CD14-positive monocyte (primary cell): Measurements from ENCODE around the gene MINK1. TPM values are rescaled to one million over a fixed set of nuclear protein-coding genes. Genes with fewer than 3 reads are reported as not detected.

Experiments
- DNase-seq, 3 donors: peaks; one replicate each; pipeline ENCODE4 v3.0.0-alpha.2; 2011 to 2022
- H2AFZ ChIP-seq: 2 replicates; pipeline ENCODE4 v1.6.0; 2012; ENCODE audit warnings: mild to moderate bottlenecking, low read depth, low read length, inconsistent platforms; ENCODE audit not compliant: insufficient read depth, poor library complexity, severe bottlenecking
- H3K27ac ChIP-seq, 2 donors: 1 replicate in 1 of 2; 2 replicates in 1 of 2; pipeline ENCODE4 v1.5.1; 2012 to 2013; ENCODE audit warnings: low read length in 2 of 2, control low read depth in 1 of 2, inconsistent platforms in 1 of 2, low read depth in 1 of 2, mild to moderate bottlenecking in 1 of 2
- H3K27me3 ChIP-seq, 2 donors: one replicate each; pipeline versions ENCODE4 v1.6.0 to v1.6.1; 2011 to 2013; ENCODE audit warnings: low read length in 2 of 2; ENCODE audit not compliant: control insufficient read depth in 2 of 2, insufficient read depth in 2 of 2
- H3K36me3 ChIP-seq, 2 donors: replicated peaks in 1 of 2; 1 replicate in 1 of 2; 2 replicates in 1 of 2; pipeline versions ENCODE4 v1.5.1 to v1.6.1; 2012 to 2013; ENCODE audit warnings: low read length in 2 of 2, control low read depth in 1 of 2, inconsistent platforms in 1 of 2, mild to moderate bottlenecking in 1 of 2; ENCODE audit not compliant: insufficient read depth in 2 of 2, control insufficient read depth in 1 of 2
- H3K4me1 ChIP-seq, 2 donors: 1 replicate in 1 of 2; 2 replicates in 1 of 2; pipeline versions ENCODE4 v1.5.1 to v1.6.1; 2012 to 2013; ENCODE audit warnings: low read length in 2 of 2, control low read depth in 1 of 2, inconsistent platforms in 1 of 2, mild to moderate bottlenecking in 1 of 2, moderate library complexity in 1 of 2; ENCODE audit not compliant: insufficient read depth in 2 of 2, control insufficient read depth in 1 of 2
- H3K4me2 ChIP-seq: replicated peaks from 2 replicates; pipeline ENCODE3; 2012; ENCODE audit warnings: low read length, moderate library complexity, mild to moderate bottlenecking; ENCODE audit not compliant: poor library complexity, severe bottlenecking; ENCODE audit errors: extremely low read depth
- H3K4me3 ChIP-seq, 3 experiments: fragments of 200-600 bp in 1 of 3; sonication (generic) in 1 of 3; replicated peaks in 1 of 3; 1 replicate in 2 of 3; 2 replicates in 1 of 3; pipeline ENCODE4 v1.5.1; 2011 to 2013; ENCODE audit warnings: low read length in 3 of 3, mild to moderate bottlenecking in 3 of 3, control low read depth in 2 of 3, low read depth in 2 of 3, inconsistent platforms in 1 of 3, moderate library complexity in 1 of 3
- H3K79me2 ChIP-seq: 2 replicates; pipeline ENCODE4 v1.6.0; 2012; ENCODE audit warnings: mild to moderate bottlenecking, control low read depth, inconsistent platforms, low read length, moderate library complexity; ENCODE audit not compliant: insufficient read depth
- H3K9ac ChIP-seq: 2 replicates; pipeline ENCODE4 v1.6.0; 2017; ENCODE audit warnings: low read length, mild to moderate bottlenecking; ENCODE audit not compliant: insufficient read depth, poor library complexity, severe bottlenecking
- H3K9me3 ChIP-seq, 2 donors: replicated peaks in 1 of 2; 1 replicate in 1 of 2; 2 replicates in 1 of 2; pipeline versions ENCODE4 v1.5.1 to v1.6.1; 2012 to 2013; ENCODE audit warnings: low read length in 2 of 2, control low read depth in 1 of 2; ENCODE audit not compliant: control insufficient read depth in 1 of 2, insufficient read depth in 1 of 2
- H4K20me1 ChIP-seq: 2 replicates; pipeline ENCODE4 v1.6.0; 2012; ENCODE audit warnings: mild to moderate bottlenecking, low read length, control low read depth, moderate library complexity; ENCODE audit not compliant: insufficient read depth
- H3K27ac Mint-ChIP-seq, 7 donors: one replicate each; pipeline ENCODE4 v1.8.0; 2020; ENCODE audit warnings: mild to moderate bottlenecking in 7 of 7, mixed read lengths in 7 of 7, moderate library complexity in 6 of 7, inconsistent platforms in 2 of 7
- H3K27me3 Mint-ChIP-seq, 3 donors: one replicate each; pipeline ENCODE4 v1.8.0; 2021 to 2022; ENCODE audit warnings: low read depth in 3 of 3, mild to moderate bottlenecking in 3 of 3, mixed read lengths in 3 of 3, moderate library complexity in 3 of 3, inconsistent platforms in 1 of 3
- H3K36me3 Mint-ChIP-seq, 2 donors: one replicate each; pipeline ENCODE4 v1.8.0; 2020; ENCODE audit warnings: mixed read lengths in 2 of 2, inconsistent platforms in 1 of 2, mild to moderate bottlenecking in 1 of 2
- H3K4me1 Mint-ChIP-seq: one replicate; pipeline ENCODE4 v1.8.0; 2020; ENCODE audit warnings: mild to moderate bottlenecking, mixed read lengths
- H3K4me3 Mint-ChIP-seq, 2 donors: one replicate each; pipeline ENCODE4 v1.8.0; 2020; ENCODE audit warnings: mild to moderate bottlenecking in 2 of 2, mixed read lengths in 2 of 2, moderate library complexity in 1 of 2
- H3K9me3 Mint-ChIP-seq, 7 donors: one replicate each; pipeline ENCODE4 v1.8.0; 2020 to 2022; ENCODE audit warnings: mixed read lengths in 7 of 7, mild to moderate bottlenecking in 6 of 7, moderate library complexity in 6 of 7, inconsistent platforms in 2 of 7
- WGBS: methylation state at CpG from one replicate; pipeline ENCODE4 v1.1.5; 2013; ENCODE audit warnings: missing lambda C conversion rate; ENCODE audit not compliant: insufficient coverage; 5-methylcytosine and 5-hydroxymethylcytosine counted together
- intact Hi-C, 2 donors: fragments of 100-400 bp; cut with micrococcal nuclease; formaldehyde crosslinking; loops; one replicate each; pipeline versions ENCODE4 v1.15.0 to v1.15.1; 2023
- polyA plus RNA-seq, 3 donors: library from polyadenylated mRNA; depleted of rRNA in 1 of 3; unstranded in 2 of 3; stranded (reverse) in 1 of 3; fragments of 300-500 nt in 2 of 3; fragments of >200 nt in 1 of 3; fragmentation: Illumina TruSeq in 2 of 3; gene quantifications; 1 replicate in 2 of 3; 2 replicates in 1 of 3; pipeline ENCODE4 v1.2.3, GENCODE V29; 2012 to 2021
- TF ChIP-seq, protein P1 (sequence below): fragments of 200-600 bp; IDR thresholded peaks from one replicate; pipeline ENCODE4 v1.8.0; 2022; ENCODE audit warnings: antibody characterized with exemption, mild to moderate bottlenecking

The MINK1 gene
- polyA plus RNA-seq, 3 donors, result 3.2 to 159 (median 7.2) TPM

DNA sequence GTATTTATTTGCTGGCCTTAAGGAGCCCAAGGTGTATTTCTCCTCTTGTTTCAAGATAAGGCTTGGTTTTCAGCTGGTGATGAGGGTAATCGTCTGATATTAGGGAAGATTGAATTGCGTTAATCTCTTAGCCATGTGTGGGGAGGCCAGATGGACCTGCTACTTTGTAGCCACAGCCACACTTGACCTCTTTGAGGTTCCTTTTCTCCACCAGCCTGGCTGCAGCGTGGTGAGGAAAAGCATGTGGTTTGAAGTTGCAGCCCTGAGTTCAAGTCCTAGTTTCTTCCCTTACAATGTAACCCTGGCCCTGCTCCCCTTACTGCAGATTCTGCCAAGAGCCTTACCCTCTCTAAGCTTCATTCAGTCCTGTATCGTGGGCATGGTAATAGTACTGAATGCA lies 3.1 kb downstream of the MINK1 start:
- no peaks in the 10 kb centered on the region for H3K9me3 ChIP-seq
- Mint-ChIP-seq H3K27ac (peak overlapping the region in 2 of 7 donors; percentile 38 to 44), H3K36me3 (peaks cover 48 to 49% of the 10 kb centered on the region in 2 donors), H3K4me3 (no peak overlapping the region), H3K9me3 (no peaks in the 10 kb centered on the region), H3K27me3 (peaks cover 0 to 3% (median 1%) of the 10 kb centered on the region in 3 donors), H3K4me1 (peaks cover 48% of the 10 kb centered on the region)
- no CpG with 5 or more reads among the region's 4 CpGs for WGBS
- H3K4me3 ChIP-seq, result no peak overlapping the region
- no peak overlapping the region for H3K4me2 ChIP-seq
- H3K27ac ChIP-seq, result no peak overlapping the region
- H3K4me1 ChIP-seq, result peaks cover 25 to 41% of the 10 kb centered on the region in 2 donors
- DNase-seq, result no peak
- TF ChIP-seq, protein P1, sequence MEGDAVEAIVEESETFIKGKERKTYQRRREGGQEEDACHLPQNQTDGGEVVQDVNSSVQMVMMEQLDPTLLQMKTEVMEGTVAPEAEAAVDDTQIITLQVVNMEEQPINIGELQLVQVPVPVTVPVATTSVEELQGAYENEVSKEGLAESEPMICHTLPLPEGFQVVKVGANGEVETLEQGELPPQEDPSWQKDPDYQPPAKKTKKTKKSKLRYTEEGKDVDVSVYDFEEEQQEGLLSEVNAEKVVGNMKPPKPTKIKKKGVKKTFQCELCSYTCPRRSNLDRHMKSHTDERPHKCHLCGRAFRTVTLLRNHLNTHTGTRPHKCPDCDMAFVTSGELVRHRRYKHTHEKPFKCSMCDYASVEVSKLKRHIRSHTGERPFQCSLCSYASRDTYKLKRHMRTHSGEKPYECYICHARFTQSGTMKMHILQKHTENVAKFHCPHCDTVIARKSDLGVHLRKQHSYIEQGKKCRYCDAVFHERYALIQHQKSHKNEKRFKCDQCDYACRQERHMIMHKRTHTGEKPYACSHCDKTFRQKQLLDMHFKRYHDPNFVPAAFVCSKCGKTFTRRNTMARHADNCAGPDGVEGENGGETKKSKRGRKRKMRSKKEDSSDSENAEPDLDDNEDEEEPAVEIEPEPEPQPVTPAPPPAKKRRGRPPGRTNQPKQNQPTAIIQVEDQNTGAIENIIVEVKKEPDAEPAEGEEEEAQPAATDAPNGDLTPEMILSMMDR, result no peak
- H3K79me2 ChIP-seq, result peaks cover 77% of the 10 kb centered on the region
- no peaks in the 10 kb centered on the region for H3K27me3 ChIP-seq
- peaks cover 10 to 31% of the 10 kb centered on the region in 2 donors for H3K36me3 ChIP-seq
- intact Hi-C loops, result loop anchor here (5.0 kb wide), 3 partner anchors 36 to 41 kb away; partner anchors contain the start of gene PSMB6 (in 1 of the 2)
- H3K9ac ChIP-seq, result no peak overlapping the region
- peaks cover 21% of the 10 kb centered on the region for H4K20me1 ChIP-seq
- H2AFZ ChIP-seq, result no peak overlapping the region

DNA sequence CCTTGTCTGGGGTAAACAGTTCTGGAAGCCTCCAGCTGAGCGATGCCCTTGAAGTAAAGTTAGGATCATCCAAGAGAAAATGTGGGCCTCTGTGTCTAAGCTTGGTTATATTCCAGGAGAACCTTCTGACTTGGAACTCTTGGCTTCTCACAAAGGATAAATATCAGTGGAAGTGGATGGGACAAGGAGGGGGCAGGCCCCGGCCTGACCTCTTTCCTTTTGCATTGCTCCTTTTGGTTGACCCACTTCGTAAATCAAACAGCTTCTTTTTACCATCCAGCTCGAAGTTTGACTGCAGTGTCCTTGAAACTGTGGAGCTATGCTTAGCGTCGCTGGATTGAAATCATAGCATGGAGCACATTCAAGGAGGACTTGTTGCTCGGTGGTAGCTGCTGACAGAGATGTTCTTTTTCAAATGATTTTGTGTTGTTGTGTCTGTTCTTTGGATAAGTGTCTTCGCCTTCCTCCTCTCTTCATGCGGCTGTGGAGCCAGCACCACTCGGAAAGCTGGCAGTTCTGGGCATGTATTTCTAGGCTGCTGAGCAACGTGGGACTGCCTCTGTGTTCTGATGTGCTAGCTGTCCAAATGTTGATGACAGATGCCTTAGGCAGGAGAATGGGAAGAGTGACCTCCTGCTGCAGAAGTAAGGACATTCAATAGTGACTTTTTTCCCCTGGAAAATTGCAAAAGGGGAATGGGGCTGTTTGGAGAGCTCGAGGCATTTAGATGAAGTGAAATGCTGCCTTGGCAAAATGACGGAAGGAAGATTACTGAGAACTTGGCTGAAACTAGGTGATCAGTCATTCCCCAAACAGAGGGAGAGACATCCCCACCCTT lies 4.5 kb downstream of the MINK1 start:
- intact Hi-C loops, result loop anchor here (5.0 kb wide), 3 partner anchors 35 to 40 kb away; partner anchors contain the start of gene PSMB6 (in 1 of the 2)
- Histone ChIP-seq H3K4me1 (peaks cover 36 to 51% of the 10 kb centered on the region in 2 donors), H3K9me3 (no peaks in the 10 kb centered on the region), H2AFZ (no peak overlapping the region), H3K27me3 (no peaks in the 10 kb centered on the region), H3K4me3 (no peak overlapping the region), H3K27ac (no peak overlapping the region), H3K36me3 (peaks cover 10 to 31% of the 10 kb centered on the region in 2 donors), H3K9ac (no peak overlapping the region), H3K79me2 (peaks cover 91% of the 10 kb centered on the region), H3K4me2 (no peak overlapping the region), H4K20me1 (peaks cover 21% of the 10 kb centered on the region)
- Mint-ChIP-seq H3K4me1 (peaks cover 60% of the 10 kb centered on the region), H3K27ac (peak overlapping the region in 1 of 7 donors; percentile 20), H3K27me3 (peaks cover 0 to 3% (median 0%) of the 10 kb centered on the region in 3 donors), H3K36me3 (peaks cover 51 to 54% of the 10 kb centered on the region in 2 donors), H3K9me3 (no peaks in the 10 kb centered on the region), H3K4me3 (no peak overlapping the region)
- 98% methylated on average over 8 of the region's 13 CpGs for WGBS
- no peak for DNase-seq
- TF ChIP-seq, protein P1, result no peak
